Measurements from ENCODE around the gene PLEKHM2.

The PLEKHM2 gene

DNA sequence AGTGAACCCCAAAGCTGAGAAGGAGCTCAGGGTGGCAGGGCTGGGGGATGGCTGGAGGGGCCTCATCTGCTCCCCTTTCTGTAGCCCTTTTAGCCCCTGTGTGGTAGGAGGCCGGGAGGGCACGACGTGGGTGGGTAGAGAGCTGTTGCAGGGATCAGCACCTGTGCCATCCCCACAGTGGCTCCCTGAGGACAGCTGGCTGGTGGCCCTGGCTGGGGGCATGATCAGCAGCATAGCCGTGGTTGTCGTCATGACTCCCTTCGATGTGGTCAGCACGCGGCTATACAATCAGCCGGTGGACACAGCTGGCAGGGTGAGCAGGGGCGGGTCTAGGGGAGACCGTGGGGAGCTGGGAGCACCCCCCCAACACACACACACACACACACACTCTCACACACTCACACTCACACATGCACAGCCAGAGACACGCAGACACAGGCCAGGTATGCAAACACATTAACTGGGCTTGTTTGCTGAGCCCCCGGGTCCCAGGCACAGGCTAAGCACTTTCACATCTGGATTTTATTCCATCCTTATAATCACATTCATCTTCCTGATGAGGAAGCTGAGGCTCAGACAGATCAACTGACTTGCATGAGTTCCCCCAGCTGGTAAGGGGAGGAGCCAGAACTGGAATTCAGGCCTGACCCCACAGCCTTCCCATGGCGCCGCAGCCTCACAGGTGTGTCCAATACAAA, 54.4 kb downstream of the PLEKHM2 start:
- DNase-seq (ENCODE audit: low read depth): no peak

DNA sequence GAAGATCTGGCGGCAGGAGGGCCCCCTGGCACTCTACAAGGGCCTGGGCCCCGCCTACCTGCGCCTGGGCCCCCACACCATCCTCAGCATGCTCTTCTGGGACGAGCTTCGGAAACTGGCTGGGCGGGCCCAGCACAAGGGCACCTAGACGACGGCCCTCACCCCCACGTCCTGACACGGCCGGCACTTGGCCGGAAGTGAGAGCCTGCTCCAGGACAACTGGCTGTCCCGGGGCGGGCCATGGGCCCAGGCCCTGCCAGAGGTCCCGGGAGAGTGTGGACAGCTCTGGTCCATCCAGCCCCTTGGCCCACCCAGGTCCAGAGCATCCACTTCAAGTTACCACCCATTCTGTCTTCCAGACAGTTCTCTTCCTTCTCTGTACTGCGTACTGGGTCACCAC, 55.1 kb downstream of the PLEKHM2 start:
- no peak for DNase-seq (ENCODE audit: low read depth)

DNA sequence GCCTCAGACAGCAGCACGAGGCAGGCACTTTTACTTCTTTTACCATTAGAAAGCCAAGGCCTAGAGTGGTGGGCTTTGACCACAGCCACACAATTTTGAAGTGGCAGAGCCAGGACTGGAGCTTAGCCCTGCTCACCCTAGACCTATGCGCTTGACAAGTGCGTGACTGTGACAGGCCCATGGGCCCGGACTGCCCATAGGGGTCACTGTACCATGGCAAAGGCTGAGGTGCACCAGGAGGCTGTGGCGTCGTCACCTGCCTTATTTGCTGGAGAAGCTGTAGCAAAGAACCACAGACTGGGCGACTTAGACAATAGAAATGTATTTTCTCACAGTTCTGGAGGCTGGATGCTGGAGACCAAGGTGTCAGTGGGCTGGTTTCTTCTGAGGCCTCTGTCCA, 55.6 kb downstream of the PLEKHM2 start:
- no peak for DNase-seq (ENCODE audit: low read depth)

DNA sequence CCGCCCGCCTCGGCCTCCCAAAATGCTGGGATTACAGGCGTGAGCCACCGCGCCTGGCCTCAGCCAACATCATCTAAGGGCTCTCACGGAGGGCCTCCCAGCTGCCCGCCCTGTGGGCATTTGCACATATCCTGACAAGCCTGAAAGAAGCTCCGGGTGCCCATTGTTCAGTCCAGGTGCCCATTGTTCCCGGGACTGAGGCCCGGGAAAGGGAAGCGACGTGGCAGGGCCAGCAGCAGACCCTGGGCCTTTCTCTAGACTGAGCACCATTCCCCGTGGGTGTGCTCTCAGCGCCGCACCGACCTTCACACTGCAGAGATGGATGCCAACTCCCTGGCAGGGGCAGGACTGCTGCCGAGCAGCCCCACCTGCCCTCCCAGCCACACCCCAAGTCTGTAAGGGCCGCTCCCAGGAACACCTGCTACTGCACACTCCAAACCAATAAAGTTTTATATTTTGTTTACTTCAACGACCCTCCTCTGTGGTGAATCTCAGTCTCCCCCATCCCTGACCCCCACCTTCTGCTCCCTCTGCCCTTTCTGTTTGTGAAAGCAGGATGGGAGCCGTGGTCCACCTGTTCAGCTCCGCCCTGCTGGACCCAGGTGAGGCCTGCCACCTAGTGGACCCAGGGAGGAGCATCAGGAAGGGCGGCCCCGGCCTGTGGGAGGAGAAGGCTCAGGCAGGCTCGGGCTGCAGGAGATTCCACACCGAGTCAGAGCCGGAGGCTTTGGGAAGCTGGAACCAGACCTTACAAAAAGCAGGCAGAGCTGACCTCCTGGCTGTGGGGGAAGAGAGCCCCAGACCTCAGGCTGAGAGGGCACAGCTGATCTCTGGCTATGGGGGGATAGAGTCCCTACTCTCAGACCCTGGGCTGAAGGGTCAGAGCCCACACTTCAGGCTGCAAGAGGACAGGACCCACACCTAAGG, 57.1 kb downstream of the PLEKHM2 start:
- peak; percentile 46 for DNase-seq (ENCODE audit: low read depth)

DNA sequence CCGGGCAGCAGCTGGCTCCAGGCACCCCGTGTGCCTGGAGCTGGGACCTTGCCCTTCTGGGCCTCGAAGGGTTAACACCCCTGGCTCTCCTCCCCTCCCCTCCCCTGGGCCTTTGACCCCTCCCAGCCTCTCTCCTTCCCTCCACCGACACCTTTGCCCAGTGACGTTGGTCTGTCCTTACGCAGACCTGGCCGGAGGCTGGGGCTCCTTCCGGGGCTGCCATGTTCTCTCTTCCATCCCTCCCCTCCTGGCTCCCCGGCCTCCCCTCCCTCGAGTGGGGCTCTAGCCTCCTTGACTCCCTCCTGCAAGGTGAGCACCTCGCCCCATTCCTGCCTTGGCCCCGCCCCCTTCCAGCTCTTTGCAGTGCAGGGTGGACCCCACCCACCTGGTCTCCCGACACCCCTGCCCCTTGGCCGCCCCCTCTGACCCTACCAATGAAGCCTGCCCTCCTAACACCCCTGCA, 58.2 kb downstream of the PLEKHM2 start, which contains the start of gene TMEM82:
TMEM82 (plus strand) TSS at position 161 of the 463 bp plus-strand sequence; CDS start at position 222, 61 bp downstream.
- DNase-seq (ENCODE audit: low read depth): no peak

DNA sequence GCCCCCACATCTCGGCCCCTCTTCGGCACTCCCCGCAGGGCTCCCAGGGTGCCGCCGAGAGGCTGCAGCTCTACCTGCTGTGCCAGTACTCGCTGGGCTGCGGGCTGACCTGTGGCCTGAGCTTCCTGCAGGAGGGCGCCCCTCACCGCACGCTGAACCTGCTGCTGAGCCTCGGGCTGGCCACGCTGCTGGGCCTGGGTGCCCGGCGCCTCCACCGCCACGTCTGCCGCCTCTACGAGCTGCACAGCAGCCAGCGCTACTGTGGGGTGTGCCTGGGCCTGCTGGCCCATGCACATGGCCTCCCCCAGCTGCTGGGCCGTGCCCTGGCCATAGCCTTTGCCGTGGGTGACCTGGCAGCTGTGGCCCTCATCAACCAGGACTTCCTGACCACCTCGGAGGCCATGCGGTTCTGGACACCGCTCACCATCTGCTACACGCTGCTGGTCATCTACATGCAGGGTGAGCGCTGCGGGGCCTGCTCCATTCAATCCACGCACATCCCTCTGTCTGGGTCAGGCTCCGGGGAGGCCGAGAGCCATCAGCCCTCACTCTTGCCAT, 60.1 kb downstream of the PLEKHM2 start:
- DNase-seq (ENCODE audit: low read depth): no peak

DNA sequence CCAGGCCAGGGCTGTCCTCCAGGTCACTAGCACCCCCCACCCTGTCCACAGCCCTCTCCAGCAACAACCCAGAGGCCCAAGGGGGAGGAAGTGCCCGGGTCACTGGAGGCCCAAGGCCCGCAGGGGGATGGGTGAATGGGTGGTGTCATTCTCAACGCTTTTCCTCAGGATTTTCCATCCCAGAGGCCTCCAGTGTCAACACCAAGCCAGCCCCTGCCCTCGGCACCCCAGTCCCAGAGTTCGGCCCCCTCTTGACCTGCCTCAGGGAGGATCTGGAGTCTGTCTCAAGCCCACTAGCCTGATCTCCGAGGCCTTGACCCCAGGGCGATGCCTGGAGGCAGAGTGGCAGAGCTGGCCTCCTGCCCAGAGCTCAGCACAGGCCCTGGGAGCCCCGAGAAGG, 63.3 kb downstream of the PLEKHM2 start:
- DNase-seq (ENCODE audit: low read depth): no peak

GRCh38 chr1:15748264-15748663, 64.1 kb downstream of the PLEKHM2 start:
- DNase-seq (ENCODE audit: low read depth): no peak

- no peak for DNase-seq (ENCODE audit: low read depth)
Measured at GRCh38 chr1:15748690-15749398, 64.7 kb downstream of the PLEKHM2 start.

DNA sequence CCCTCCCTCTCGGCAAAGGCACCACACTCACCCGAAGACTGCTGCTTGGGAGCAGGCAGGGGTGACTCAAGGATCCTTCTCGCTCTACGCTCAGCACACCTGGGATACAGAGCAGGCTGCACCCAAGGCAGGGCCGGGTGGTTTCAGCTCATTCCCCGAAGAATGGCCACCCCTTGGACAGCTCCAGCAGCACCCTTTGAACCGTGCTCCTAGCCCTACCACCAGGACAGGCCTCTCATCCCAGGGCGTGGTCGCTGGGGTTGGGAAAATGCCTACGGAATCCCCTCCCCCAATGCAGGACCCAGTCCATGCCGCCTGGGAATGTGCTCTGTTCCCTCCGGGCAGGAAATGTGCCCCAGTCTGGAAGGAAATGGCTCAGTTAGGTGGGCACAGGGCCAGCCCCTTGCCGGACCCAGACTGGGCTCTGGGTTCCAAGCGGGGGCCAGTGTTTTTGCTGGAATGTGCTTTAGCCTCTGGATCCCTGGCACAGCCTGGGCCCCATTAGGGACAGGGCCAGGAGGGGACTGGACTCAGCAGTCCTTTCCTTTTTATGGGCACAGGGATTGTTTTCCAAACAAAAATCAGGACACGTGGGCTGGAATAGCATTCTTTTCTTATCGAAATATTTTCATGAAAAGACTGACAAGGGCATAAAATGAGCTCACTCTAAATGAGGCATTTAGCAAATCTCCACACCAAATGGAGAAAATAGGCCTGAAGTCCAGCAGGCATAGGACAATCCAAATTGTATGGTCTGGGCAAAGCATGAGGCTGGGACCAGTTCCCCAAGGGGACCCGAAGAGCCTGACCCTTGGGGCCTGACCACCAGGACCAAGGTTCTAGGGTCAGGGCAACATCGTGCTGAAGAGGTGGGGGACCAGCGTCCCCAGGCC, 65.5 kb downstream of the PLEKHM2 start:
- DNase-seq (ENCODE audit: low read depth): no peak

GRCh38 chr1:15750924-15751323, 66.8 kb downstream of the PLEKHM2 start:
- DNase-seq (ENCODE audit: low read depth): no peak

- DNase-seq (ENCODE audit: low read depth): no peak
Measured at GRCh38 chr1:15751717-15752116, 67.6 kb downstream of the PLEKHM2 start.

DNA sequence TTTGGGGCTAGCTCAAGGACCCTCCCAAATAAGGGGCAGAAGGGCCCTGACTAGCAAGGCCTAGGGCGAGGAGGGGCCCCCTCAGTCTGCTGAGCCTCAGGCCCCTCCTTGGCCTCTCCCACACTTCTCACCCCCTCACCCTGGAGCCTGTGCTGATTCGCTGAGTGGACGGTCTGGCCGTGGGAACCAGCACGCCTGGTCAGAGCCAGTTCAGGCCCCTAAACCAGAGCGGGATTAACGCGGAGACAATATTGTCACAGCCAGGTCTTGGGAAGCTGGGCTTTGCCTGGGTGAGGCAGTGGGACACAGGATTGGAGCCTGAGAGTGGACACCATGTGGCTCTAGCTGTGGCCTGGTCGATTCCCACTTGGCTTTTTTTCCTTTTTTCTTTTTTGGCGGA, 69.7 kb downstream of the PLEKHM2 start:
- DNase-seq (ENCODE audit: low read depth): no peak

GRCh38 chr1:15755021-15755645, 71.0 kb downstream of the PLEKHM2 start:
- DNase-seq (ENCODE audit: low read depth): no peak

- no peak for DNase-seq (ENCODE audit: low read depth)
Measured at GRCh38 chr1:15755646-15756040, 71.5 kb downstream of the PLEKHM2 start.

- DNase-seq (ENCODE audit: low read depth): no peak
Measured at GRCh38 chr1:15756143-15757015, 72.3 kb downstream of the PLEKHM2 start.

DNA sequence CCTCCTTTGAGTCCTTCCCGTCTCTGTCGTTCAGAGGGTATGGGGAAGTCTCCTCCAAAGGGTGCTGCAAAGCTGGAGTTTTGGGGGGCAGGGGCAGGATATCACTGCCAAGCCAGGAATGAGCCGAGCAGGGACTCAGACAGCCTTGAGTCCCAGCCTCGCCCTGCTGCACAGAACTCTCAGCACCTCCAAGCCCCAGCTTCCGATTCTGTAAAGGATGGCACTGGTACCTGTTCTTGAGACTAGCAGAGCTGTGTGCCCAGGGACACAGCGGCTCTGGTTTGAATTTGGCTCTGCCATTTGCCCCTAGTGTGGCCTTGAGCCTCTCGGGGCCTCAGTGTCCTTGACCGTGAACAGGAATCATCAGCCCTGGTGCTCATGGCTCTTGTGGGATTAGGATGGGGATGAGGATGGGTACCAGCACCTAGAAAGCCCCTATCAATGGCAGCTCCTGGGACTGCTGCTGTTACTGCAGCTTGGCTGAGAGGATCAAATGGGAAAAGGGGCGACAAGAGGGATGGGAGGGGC, 73.0 kb downstream of the PLEKHM2 start:
- no peak for DNase-seq (ENCODE audit: low read depth)

DNA sequence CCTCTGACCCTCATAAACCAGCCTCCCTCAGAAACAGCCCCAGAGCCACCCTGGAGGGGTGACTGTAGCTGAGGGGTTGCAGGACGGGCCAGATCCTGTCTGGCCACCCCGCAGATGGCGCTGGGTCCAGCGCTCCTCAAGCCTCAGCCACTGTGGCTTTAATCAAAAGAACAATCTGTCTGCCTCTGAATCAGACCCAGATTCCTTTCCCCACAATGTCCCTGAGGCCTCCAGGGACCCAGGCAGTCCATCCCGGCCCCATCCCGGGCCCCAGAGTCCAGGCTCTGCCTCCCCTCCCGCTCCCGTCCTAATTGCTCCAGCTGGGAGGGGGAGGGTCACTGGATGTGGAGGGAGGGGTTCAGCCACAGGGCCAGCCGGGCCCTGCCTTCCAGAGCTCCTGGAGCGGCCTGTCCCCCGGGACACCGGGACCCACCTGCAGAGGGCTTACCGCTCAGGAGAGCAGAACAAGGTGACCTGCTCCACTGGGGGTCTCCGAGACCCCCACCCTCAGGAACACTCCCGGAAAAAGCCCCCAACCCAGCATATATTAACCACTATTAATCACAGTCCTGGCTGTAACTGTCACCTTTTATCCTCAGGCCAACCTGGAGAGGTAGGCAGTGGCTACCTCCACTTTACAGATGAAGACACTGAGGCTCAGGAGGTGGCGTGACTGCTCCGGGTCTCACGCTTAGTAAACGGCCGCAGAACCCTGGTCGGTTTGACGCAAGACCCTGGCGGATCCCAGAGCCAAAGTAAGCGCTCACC, 73.6 kb downstream of the PLEKHM2 start:
- no peak for DNase-seq (ENCODE audit: low read depth)

Measured in T follicular helper cell (primary cell).